Measurements from ENCODE around the gene TLX1. TPM values are rescaled to one million over a fixed set of nuclear protein-coding genes. Genes with fewer than 3 reads are reported as not detected.

TLX1 gene
- total and polyA plus RNA-seq, 4 donors: 0.33 TPM; not detected in 3

DNA sequence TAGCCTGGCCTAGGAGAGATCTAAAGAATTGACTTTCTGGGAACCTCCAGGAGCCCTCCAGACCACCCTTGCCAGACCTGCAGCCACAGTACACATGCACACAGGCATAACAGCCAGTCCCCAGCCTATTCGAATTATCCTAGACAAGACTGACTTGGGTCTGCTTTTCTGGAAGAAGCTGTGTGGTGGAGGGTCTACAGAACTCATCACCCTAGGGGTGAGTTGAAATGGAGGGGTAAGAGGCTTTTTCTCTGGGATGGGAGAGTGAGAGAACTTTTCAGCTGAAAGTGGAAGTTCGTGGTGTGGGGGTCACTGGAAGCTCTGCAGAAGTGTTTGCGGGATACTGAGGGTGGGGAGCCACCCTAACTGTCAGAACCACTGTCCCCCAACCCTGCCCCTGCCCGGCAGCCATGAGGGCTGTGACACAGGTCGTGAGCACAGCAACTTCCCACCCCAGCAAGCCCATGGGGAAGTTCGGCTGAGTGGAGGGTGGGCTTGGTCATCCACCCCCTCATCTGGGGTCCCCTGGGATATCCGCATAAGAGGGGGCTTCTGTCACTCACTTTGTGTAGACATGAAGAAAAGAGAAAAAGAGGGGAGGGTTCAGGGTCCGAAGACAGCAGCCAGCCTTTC lies 7.8 kb downstream of the TLX1 start:
- DNase-seq (ENCODE audit: low read depth in 4 of 6, low spot score in 6 of 6): no peak
- Histone ChIP-seq H3K4me3 (ENCODE audit: low read depth, low read length) (no peak overlapping the region), H3K36me3 (ENCODE audit: control insufficient read depth, insufficient read depth, low read length) (no peaks in the 10 kb centered on the region), H3K4me1 (ENCODE audit: control insufficient read depth, insufficient read depth, low read length) (peaks cover 32% of the 10 kb centered on the region), H3K27ac (ENCODE audit: low read depth, low read length) (no peak overlapping the region), H3K27me3 (ENCODE audit: control insufficient read depth, insufficient read depth, low read length) (peaks cover 100% of the 10 kb centered on the region), H3K9me3 (ENCODE audit: control insufficient read depth, insufficient read depth, low read length) (no peaks in the 10 kb centered on the region)
- 0% methylated on average over 3 of the region's 8 CpGs for WGBS (ENCODE audit: insufficient coverage)

DNA sequence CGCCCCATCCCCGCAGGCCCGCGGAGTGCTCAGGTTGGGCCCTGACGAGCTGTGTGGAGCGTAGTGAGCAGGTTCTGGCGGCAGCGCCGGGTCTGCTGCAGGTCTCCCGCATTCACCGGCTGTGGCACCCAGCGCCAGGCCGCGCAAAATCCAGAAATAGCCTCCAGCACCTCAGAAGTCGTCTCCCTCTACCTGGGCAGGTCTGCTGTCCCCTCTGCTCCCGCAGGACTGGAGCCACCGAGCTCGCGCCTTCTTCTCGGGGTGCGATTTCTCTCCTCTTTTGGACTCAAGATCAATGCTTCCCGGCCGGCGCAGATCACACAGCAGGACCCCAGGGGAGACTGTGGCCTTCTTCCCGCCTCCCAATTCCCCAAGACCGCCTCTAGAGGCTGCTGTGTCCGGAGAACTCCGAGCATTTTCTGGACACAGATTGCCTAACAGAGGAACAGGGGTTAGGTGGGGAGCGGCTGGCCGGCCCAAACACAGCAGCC lies 8.4 kb downstream of the TLX1 start:
- H3K36me3 ChIP-seq (ENCODE audit: control insufficient read depth, insufficient read depth, low read length): no peaks in the 10 kb centered on the region
- no peak for DNase-seq (ENCODE audit: low read depth in 4 of 6, low spot score in 6 of 6)
- peaks cover 100% of the 10 kb centered on the region for H3K27me3 ChIP-seq (ENCODE audit: control insufficient read depth, insufficient read depth, low read length)
- no peaks in the 10 kb centered on the region for H3K9me3 ChIP-seq (ENCODE audit: control insufficient read depth, insufficient read depth, low read length)
- WGBS (ENCODE audit: insufficient coverage): 1% methylated on average over 24 of the region's 30 CpGs
- peaks cover 27% of the 10 kb centered on the region for H3K4me1 ChIP-seq (ENCODE audit: control insufficient read depth, insufficient read depth, low read length)
- no peak overlapping the region for H3K27ac ChIP-seq (ENCODE audit: low read depth, low read length)
- H3K4me3 ChIP-seq (ENCODE audit: low read depth, low read length): no peak overlapping the region

DNA sequence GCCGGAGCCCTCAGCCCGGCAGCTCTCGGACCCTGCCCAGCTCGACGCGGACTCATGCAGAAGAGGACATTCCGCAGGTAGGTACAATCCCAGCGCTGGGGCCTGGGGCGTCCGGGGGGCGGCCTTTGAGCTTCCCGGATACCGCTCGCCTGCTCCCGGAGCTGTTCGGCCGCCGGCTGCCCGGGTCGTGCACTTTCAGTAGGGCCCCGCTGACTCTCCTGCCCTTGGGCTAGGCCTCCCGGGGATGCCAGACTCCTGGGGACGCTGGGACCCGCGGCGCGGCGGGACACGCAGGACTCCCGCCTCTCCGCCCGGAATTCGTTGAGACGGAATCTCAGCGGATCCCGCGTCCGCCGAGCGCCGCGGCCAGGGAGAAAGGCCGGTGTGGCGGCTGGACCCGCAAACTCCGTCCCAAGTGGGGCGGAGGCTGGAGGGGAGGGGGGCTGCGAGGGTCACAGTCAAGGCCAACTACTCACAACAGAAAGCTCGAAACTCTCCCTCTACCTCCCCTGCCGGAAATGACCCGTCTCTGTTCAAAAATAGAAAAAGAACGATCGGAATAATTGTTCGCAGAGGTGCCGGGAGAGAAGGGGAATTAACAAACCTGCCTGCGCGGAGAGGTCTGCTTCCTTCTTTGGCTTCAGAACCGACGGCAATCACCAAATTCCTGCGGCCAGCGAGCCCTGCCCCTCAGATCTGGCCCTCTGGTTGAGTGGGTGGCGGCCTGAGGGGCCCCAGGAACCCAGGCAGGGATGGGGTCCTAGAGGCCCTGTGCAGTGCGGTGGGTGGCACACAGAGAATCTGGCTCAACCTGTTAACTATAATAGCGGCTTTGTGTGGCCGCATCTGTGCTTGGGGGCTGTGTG lies 9.2 kb downstream of the TLX1 start:
- Histone ChIP-seq H3K36me3 (ENCODE audit: control insufficient read depth, insufficient read depth, low read length) (no peaks in the 10 kb centered on the region), H3K27ac (ENCODE audit: low read depth, low read length) (no peak overlapping the region), H3K4me3 (ENCODE audit: low read depth, low read length) (no peak overlapping the region), H3K4me1 (ENCODE audit: control insufficient read depth, insufficient read depth, low read length) (peaks cover 18% of the 10 kb centered on the region), H3K9me3 (ENCODE audit: control insufficient read depth, insufficient read depth, low read length) (no peaks in the 10 kb centered on the region), H3K27me3 (ENCODE audit: control insufficient read depth, insufficient read depth, low read length) (peaks cover 100% of the 10 kb centered on the region)
- DNase-seq (ENCODE audit: low read depth in 4 of 6, low spot score in 6 of 6): no peak
- WGBS (ENCODE audit: insufficient coverage): 2% methylated on average over 61 of the region's 65 CpGs

DNA sequence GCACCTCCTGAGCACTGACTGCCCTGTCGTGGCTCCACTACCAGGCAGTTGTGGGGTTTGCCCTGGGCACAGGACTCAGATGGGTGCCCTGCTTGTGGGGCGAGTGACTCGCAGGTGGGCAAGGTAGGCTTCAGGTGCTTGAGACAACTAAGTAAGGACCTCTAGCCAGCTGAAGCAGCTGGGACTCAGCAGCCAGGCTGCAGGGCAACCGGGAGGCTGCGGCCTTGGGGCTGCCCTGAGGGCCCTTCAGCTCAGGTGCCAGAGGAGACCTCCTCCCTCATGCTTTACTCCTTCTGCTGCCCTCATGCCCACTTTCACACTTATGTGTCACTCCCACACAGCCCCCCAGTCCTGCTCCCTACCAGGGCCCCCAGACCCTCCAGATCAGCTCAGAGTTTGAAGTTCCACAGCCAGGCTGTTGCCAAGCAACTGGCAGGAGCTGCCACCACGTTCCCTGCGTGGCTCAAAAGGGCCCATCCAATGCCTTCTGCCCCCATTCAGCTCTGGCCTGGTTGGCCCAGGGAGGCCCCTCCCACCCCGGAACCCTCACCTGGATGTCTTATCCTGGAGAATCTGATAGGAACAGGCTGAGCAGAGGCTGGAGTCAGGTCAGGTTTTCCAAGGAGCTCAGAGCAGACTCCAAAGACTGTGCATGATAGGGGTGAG lies 10.0 kb downstream of the TLX1 start:
- no peak for DNase-seq (ENCODE audit: low read depth in 4 of 6, low spot score in 6 of 6)
- 16% methylated on average over 8 of the region's 8 CpGs for WGBS (ENCODE audit: insufficient coverage)
- peaks cover 20% of the 10 kb centered on the region for H3K4me1 ChIP-seq (ENCODE audit: control insufficient read depth, insufficient read depth, low read length)
- peaks cover 100% of the 10 kb centered on the region for H3K27me3 ChIP-seq (ENCODE audit: control insufficient read depth, insufficient read depth, low read length)
- H3K4me3 ChIP-seq (ENCODE audit: low read depth, low read length): no peak overlapping the region
- no peak overlapping the region for H3K27ac ChIP-seq (ENCODE audit: low read depth, low read length)
- no peaks in the 10 kb centered on the region for H3K9me3 ChIP-seq (ENCODE audit: control insufficient read depth, insufficient read depth, low read length)
- no peaks in the 10 kb centered on the region for H3K36me3 ChIP-seq (ENCODE audit: control insufficient read depth, insufficient read depth, low read length)

DNA sequence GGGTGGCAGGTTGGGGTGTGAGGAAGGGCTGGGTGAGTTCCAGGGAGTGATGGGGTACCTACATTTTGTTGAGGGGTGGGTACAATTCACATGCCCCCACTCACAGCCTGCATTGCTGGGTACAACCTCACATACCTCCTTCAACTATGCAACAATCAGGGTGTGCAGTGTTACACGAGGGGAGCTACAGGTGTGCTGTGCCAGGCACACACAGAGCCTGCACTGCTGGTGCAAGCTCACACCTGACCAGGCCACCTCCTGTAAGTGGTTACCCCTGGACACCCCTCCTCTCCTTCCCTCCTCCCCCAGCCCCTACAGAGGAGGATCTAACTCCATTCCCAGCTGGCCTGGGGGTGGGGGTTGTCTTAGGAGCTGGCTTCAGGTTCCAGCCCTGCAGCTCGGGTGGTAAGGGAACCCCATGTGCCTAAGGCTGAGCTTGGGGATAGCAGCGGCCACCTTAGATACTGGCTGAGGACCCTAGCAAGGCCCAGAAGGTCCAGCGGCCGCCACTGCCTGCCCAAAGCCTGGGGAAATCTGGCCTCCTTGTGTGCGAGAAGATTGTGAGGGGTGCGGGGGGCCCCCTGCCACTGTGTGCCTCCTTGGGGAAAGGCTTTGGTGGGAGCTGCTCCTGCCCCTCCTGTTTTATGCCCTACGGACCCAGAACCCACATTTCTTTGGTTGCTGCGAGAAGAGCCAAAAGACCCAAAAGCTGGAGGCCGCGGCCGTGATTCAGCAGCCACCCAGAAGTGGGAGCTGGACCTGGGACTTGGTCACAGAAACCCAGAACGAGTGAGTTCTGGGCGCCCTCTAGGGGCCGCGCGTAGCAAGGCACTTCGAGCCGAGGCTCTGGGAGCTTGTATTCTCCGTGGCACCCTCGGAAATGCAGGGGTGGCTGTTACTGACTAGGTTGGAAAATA lies 10.8 kb downstream of the TLX1 start:
- peaks cover 27% of the 10 kb centered on the region for H3K4me1 ChIP-seq (ENCODE audit: control insufficient read depth, insufficient read depth, low read length)
- no peak overlapping the region for H3K27ac ChIP-seq (ENCODE audit: low read depth, low read length)
- peaks cover 100% of the 10 kb centered on the region for H3K27me3 ChIP-seq (ENCODE audit: control insufficient read depth, insufficient read depth, low read length)
- WGBS (ENCODE audit: insufficient coverage): 6% methylated on average over 17 of the region's 21 CpGs
- no peaks in the 10 kb centered on the region for H3K9me3 ChIP-seq (ENCODE audit: control insufficient read depth, insufficient read depth, low read length)
- no peaks in the 10 kb centered on the region for H3K36me3 ChIP-seq (ENCODE audit: control insufficient read depth, insufficient read depth, low read length)
- DNase-seq (ENCODE audit: low read depth in 4 of 6, low spot score in 6 of 6): peak; percentile 36 to 94 (median 70)
- H3K4me3 ChIP-seq (ENCODE audit: low read depth, low read length): no peak overlapping the region

DNA sequence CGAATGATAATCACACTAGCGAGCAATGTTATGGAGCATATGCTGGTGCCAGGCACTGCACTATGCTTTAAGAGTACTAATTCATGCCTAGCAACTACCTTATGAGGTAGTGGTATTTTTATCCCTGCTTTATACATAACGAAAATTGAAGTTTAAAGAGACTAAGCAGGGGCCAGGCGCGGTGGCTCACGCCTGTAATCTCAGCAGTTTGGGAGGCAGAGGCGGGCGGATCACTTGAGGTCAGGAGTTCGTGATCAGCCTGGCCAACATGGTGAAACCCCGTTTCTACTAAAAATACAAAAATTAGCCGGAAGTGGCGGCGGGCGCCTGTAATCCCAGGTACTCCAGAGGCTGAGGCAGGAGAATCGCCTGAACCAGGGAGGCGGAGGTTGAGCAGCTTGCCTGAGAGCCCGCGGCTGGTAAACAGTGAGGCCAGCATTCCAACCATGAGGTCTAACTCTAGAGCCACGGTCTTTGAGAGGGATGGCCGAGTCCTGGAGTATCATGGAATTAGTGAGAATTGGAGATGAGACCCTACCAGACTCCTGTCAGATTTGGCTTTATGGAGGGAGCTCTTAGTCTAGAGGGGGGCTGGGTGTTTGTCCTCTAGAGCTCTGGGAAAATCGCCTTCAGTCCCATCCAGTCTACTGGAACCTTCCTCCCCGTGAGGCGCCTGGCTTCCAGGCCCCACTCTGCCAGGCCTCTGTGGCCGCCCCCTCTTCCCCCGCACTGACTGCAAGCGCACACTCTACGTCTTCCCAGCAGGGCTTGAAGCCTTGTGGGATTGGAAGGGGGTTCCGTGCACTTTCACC lies 11.6 kb downstream of the TLX1 start:
- Histone ChIP-seq H3K36me3 (ENCODE audit: control insufficient read depth, insufficient read depth, low read length) (no peaks in the 10 kb centered on the region), H3K9me3 (ENCODE audit: control insufficient read depth, insufficient read depth, low read length) (no peaks in the 10 kb centered on the region), H3K27me3 (ENCODE audit: control insufficient read depth, insufficient read depth, low read length) (peaks cover 100% of the 10 kb centered on the region), H3K4me1 (ENCODE audit: control insufficient read depth, insufficient read depth, low read length) (peaks cover 28% of the 10 kb centered on the region), H3K27ac (ENCODE audit: low read depth, low read length) (no peak overlapping the region), H3K4me3 (ENCODE audit: low read depth, low read length) (no peak overlapping the region)
- 24% methylated on average over 16 of the region's 28 CpGs for WGBS (ENCODE audit: insufficient coverage)
- DNase-seq (ENCODE audit: low read depth in 4 of 6, low spot score in 6 of 6): no peak

DNA sequence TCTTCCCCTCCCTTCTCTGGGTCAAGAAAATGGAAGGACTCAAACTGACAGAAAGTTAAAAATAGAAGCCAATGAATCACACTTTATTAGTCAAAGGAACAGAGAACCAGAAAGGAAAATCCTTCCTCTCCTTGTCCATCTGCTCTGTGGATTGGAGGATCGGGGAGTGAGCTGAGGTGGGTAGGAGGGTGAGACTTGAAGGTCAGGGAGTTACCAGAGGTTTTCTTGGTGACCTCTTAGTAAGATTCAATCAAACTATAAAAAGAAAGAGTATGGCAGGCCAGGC lies 12.2 kb downstream of the TLX1 start:
- H3K4me1 ChIP-seq (ENCODE audit: control insufficient read depth, insufficient read depth, low read length): peaks cover 28% of the 10 kb centered on the region
- H3K27ac ChIP-seq (ENCODE audit: low read depth, low read length): no peak overlapping the region
- no peaks in the 10 kb centered on the region for H3K36me3 ChIP-seq (ENCODE audit: control insufficient read depth, insufficient read depth, low read length)
- no peak overlapping the region for H3K4me3 ChIP-seq (ENCODE audit: low read depth, low read length)
- H3K9me3 ChIP-seq (ENCODE audit: control insufficient read depth, insufficient read depth, low read length): no peaks in the 10 kb centered on the region
- peaks cover 99% of the 10 kb centered on the region for H3K27me3 ChIP-seq (ENCODE audit: control insufficient read depth, insufficient read depth, low read length)
- DNase-seq (ENCODE audit: low read depth in 4 of 6, low spot score in 6 of 6): no peak
- WGBS (ENCODE audit: insufficient coverage): no CpG with 5 or more reads among the region's 1 CpG

DNA sequence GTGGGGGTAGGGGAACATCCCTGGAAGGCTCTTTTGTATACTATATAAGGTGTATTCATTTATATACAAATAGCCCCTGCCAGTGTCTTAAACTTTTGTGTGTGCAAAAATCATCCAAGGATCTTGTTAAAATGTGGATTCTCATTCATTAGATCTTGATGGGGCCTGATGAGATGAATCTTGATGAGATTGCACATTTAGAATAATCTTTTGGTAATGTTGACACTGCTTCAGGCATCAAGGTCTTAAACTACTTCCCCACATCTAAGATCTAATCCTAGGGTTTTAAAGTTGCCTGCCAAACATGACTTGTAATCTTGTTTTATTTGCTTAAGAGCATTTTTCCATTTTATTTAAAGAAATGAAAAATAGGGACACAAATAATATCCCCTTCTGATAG lies 13.0 kb downstream of the TLX1 start:
- Histone ChIP-seq H3K4me1 (ENCODE audit: control insufficient read depth, insufficient read depth, low read length) (peaks cover 28% of the 10 kb centered on the region), H3K27me3 (ENCODE audit: control insufficient read depth, insufficient read depth, low read length) (peaks cover 99% of the 10 kb centered on the region), H3K27ac (ENCODE audit: low read depth, low read length) (no peak overlapping the region), H3K36me3 (ENCODE audit: control insufficient read depth, insufficient read depth, low read length) (no peaks in the 10 kb centered on the region), H3K4me3 (ENCODE audit: low read depth, low read length) (no peak overlapping the region), H3K9me3 (ENCODE audit: control insufficient read depth, insufficient read depth, low read length) (no peaks in the 10 kb centered on the region)
- no peak for DNase-seq (ENCODE audit: low read depth in 4 of 6, low spot score in 6 of 6)
